Neural progenitor cell (in vitro differentiated cells): ENCODE measurements around the gene TBCD.

Experiments
- EZH2 ChIP-seq: fragments of 200-600 bp; sonication (generic); IDR thresholded peaks from 2 replicates; pipeline ENCODE4 v1.6.1; 2017; ENCODE audit warnings: antibody characterized with exemption, mild to moderate bottlenecking, moderate library complexity
- EZH2phosphoT487 ChIP-seq: fragments of 200-600 bp; sonication (generic); IDR thresholded peaks from 2 replicates; pipeline ENCODE4 v1.6.1; 2017; ENCODE audit warnings: antibody characterized with exemption
- TF ChIP-seq, protein P1 (sequence below): fragments of 200-600 bp; sonication (generic); IDR thresholded peaks from 2 replicates; pipeline ENCODE4 v1.5.1; 2017; ENCODE audit warnings: antibody characterized with exemption, mild to moderate bottlenecking

GRCh38 chr17:82959242-82959930, 207.5 kb downstream of the TBCD start:
- TF ChIP-seq, protein P1, sequence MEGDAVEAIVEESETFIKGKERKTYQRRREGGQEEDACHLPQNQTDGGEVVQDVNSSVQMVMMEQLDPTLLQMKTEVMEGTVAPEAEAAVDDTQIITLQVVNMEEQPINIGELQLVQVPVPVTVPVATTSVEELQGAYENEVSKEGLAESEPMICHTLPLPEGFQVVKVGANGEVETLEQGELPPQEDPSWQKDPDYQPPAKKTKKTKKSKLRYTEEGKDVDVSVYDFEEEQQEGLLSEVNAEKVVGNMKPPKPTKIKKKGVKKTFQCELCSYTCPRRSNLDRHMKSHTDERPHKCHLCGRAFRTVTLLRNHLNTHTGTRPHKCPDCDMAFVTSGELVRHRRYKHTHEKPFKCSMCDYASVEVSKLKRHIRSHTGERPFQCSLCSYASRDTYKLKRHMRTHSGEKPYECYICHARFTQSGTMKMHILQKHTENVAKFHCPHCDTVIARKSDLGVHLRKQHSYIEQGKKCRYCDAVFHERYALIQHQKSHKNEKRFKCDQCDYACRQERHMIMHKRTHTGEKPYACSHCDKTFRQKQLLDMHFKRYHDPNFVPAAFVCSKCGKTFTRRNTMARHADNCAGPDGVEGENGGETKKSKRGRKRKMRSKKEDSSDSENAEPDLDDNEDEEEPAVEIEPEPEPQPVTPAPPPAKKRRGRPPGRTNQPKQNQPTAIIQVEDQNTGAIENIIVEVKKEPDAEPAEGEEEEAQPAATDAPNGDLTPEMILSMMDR: no peak
- TF ChIP-seq EZH2 (no peak), EZH2phosphoT487 (no peak)
